ENCODE data around the gene DNAI2. TPM values are rescaled to one million over a fixed set of nuclear protein-coding genes. Genes with fewer than 3 reads are reported as not detected.

The DNAI2 gene
- total and polyA plus RNA-seq, 9 of the 15 experiments (the other 6 are each of a cell fraction or from before 2014, with no cell fraction given), result not detected

DNA sequence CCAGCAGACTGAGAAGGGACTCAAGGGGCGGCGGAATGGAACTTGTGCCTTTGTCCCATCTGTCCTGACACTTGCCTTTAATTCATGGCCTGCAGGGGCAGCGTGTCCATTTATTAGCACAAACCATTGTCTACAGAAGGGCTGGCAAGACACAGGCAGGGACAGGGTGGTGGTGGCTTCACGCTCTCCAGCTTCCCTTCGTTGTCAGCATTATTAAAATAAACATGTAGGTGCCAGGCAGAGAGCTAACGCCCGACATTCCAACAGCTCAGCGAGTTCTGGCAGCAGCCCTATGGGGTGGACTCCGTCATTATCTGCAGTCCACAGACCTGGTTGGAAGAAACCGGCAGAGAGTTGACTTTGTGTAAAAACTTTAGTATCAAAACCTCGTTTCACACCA, 16.3 kb downstream of the DNAI2 start (continued):
- TF ChIP-seq ATF2 (CRISPR knock-in tag; IDR thresholded peaks at IDR 0.05) (no peak), HDAC3 (IDR thresholded peaks at IDR 0.05; ENCODE audit: borderline replicate concordance, partially characterized antibody) (no peak), ZNF766 (CRISPR knock-in tag; conservative IDR thresholded peaks at IDR 0.05) (0 out of 2 replicates have a peak, but pooled peaks have one; percentile 51), GTF2B (IDR thresholded peaks at IDR 0.05; ENCODE audit: extremely low read depth, insufficient read length) (no peak), ZNF253 (CRISPR knock-in tag; conservative IDR thresholded peaks at IDR 0.05) (no peak), MIER1 (IDR thresholded peaks at IDR 0.05; ENCODE audit: low read depth) (no peak), EP400 (IDR thresholded peaks at IDR 0.05) (no peak)

- Histone ChIP-seq H3K36me3 (ENCODE audit: control insufficient read depth, insufficient read depth, low read length) (no peaks in the 10 kb centered on the region), H3K4me2 (ENCODE audit: insufficient read depth, low read length) (no peak overlapping the region), H4K20me1 (replicated peaks; ENCODE audit: control insufficient read depth, insufficient read depth, low read length) (no peaks in the 10 kb centered on the region), H3K27me3 (ENCODE audit: control insufficient read depth in 2 of 2, insufficient read depth in 2 of 2, low read length in 2 of 2) (no peaks in the 10 kb centered on the region), H3K9me3 (replicated peaks; ENCODE audit: control insufficient read depth, insufficient read depth, low read depth, low read length) (no peaks in the 10 kb centered on the region), H3K27ac (ENCODE audit: extremely low read depth, low read depth, low read length) (no peak overlapping the region), H3K9ac (ENCODE audit: insufficient read depth in 1 of 2, low read depth in 2 of 2, low read length in 2 of 2) (no peak overlapping the region), H3K79me2 (ENCODE audit: control insufficient read depth, insufficient read depth, low read length) (no peaks in the 10 kb centered on the region), H2AFZ (ENCODE audit: low read depth, low read length) (no peak overlapping the region), H3K4me1 (replicated peaks in 1 of 2; ENCODE audit: control insufficient read depth in 2 of 2, insufficient read depth in 2 of 2, low read length in 2 of 2) (peaks cover 22 to 30% of the 10 kb centered on the region in 2 experiments; a peak in 4 of 5 replicates), H3K9me1 (ENCODE audit: control insufficient read depth, insufficient read depth, low read length) (no peaks in the 10 kb centered on the region), H3K4me3 (no peak overlapping the region)
- no TSS peak for BruUV-seq (replicated peaks)
- in situ Hi-C loops (cut with MboI), result no loop called here
- peak; percentile 19 for TF ChIP-seq PRDM10 (IDR thresholded peaks at IDR 0.05; ENCODE audit: partially characterized antibody)
- TF ChIP-seq SMARCB1 (IDR thresholded peaks at IDR 0.05; ENCODE audit: insufficient read length, low read depth), result no peak
- ATAC-seq (no peak), DNase-seq (ENCODE audit: extremely low read depth in 1 of 4, low spot score in 3 of 4) (no peak), FAIRE-seq (no peak)
- WGBS (ENCODE audit: insufficient coverage, low coverage, missing lambda C conversion rate), result 75% methylated on average over 3 of the region's 10 CpGs
- intact Hi-C loops (cut with micrococcal nuclease), result no loop called here
- CTCF ChIA-PET (ENCODE audit: low intra/inter-chr PET ratio), result no interaction called here
- POLR2A ChIA-PET, result interaction anchor here (1.6 kb wide), 1 partner anchor 10 kb away, joined by 6 read pairs; no protein-coding TSS in a partner anchor
Measured at GRCh38 chr17:74292495-74292894, 18.5 kb downstream of the DNAI2 start.

Measured in K562 (cell line).